Adrenal gland (tissue), 12 donors: ENCODE data around the gene ASPHD2. TPM values are rescaled to one million over a fixed set of nuclear protein-coding genes. Genes with fewer than 3 reads are reported as not detected.
"Not testable (repeated sequence)": the region's sequence is repeated elsewhere in the genome, so short reads cannot be mapped to it uniquely, and the experiment has no call there.

Experiments used
- DNase-seq, 7 donors: peaks; one replicate each; pipeline ENCODE4 v3.0.0-alpha.2; 2019 to 2020
- H3K27ac ChIP-seq, 5 donors: fragments of 200-600 bp; sonication (generic) in 4 of 5; 1 replicate in 3 of 5; 2 replicates in 2 of 5; pipeline versions ENCODE4 v1.5.1 to v1.8.0; 2016 to 2020; ENCODE audit warnings: mild to moderate bottlenecking in 1 of 5
- H3K27me3 ChIP-seq: fragments of 200-600 bp; 2 replicates; pipeline ENCODE4 v1.8.0; 2021
- H3K36me3 ChIP-seq, 2 donors: fragments of 200-600 bp; replicated peaks in 1 of 2; 1 replicate in 1 of 2; 2 replicates in 1 of 2; pipeline versions ENCODE4 v1.5.1 to v1.8.0; 2018 to 2022
- H3K4me1 ChIP-seq, 2 donors: fragments of 200-600 bp; replicated peaks in 1 of 2; 1 replicate in 1 of 2; 2 replicates in 1 of 2; pipeline versions ENCODE4 v1.5.1 to v1.8.0; 2018 to 2021
- H3K4me3 ChIP-seq, 4 donors: fragments of 200-600 bp; sonication (generic) in 3 of 4; one replicate each; pipeline ENCODE4 v1.5.1; 2016 to 2018
- H3K9me3 ChIP-seq, 3 donors: fragments of 200-600 bp; sonication (generic) in 1 of 3; replicated peaks in 1 of 3; 1 replicate in 2 of 3; 2 replicates in 1 of 3; pipeline versions ENCODE4 v1.5.1 to v1.8.0; 2016 to 2021
- POLR2A ChIP-seq, 2 donors: fragments of 450-650 bp; IDR thresholded peaks; one replicate each; pipeline ENCODE4 v1.6.1; 2017; ENCODE audit warnings: antibody characterized with exemption in 2 of 2, mild to moderate bottlenecking in 2 of 2, moderate library complexity in 1 of 2
- WGBS, 4 donors: extraction: QIAGEN DNeasy Blood & Tissue Kit in 2 of 4; methylation state at CpG; one replicate each; pipeline versions ENCODE4 v1.1.5 to v1.1.7; 2013 to 2017; 5-methylcytosine and 5-hydroxymethylcytosine counted together
- intact Hi-C, 2 donors: fragments of 100-400 bp; cut with DNase I; formaldehyde crosslinking; loops; one replicate each; pipeline versions ENCODE4 v1.14.1 to v1.15.0; 2022 to 2023
- polyA plus RNA-seq, 3 donors: library from polyadenylated mRNA; stranded (reverse); fragments of 200-250 nt in 2 of 3; fragments of 350-450 nt in 1 of 3; fragmentation: Illumina TruSeq in 1 of 3; extraction: RNeasy Lipid Tissue Mini Kit (QIAGEN cat#74804) in 1 of 3; gene quantifications; one replicate each; pipeline ENCODE4 v1.2.3, GENCODE V29; 2013 to 2014
- total RNA-seq, 9 donors: library from RNA; depleted of rRNA in 4 of 9; stranded (reverse); fragments of >200 nt in 4 of 9; fragments of 120-200 nt in 1 of 9; fragmentation: NEBNext Ultra II Directional in 1 of 9; extraction: Animal tissue kit (Norgen Biotek cat#: 25700) in 1 of 9; gene quantifications; one replicate each; pipeline versions ENCODE4 v1.1.0 to v1.2.4, GENCODE V29; 2013 to 2023
- TF ChIP-seq, protein P1 (sequence below), 6 experiments: fragments of 450-650 bp in 4 of 6; fragments of 200-600 bp in 2 of 6; sonication (generic) in 1 of 6; IDR thresholded peaks; 1 replicate in 5 of 6; 2 replicates in 1 of 6; pipeline versions ENCODE4 v1.5.1 to v1.8.0; 2016 to 2021; ENCODE audit warnings: antibody characterized with exemption in 6 of 6, mild to moderate bottlenecking in 2 of 6, moderate library complexity in 1 of 6
- donor health status: healthy with polysubstance abuse.
- donor health status: Bipolar disorder and iron deficiency.
- donor health status: DM: yes; HTN: yes; CAD: no.
- donor health status: DM: no; HTN: no; CAD: no.
- donor health status: DM: no; HTN: no; CAD: no.
- donor health status: DM: yes; HTN: yes; CAD: no.

The ASPHD2 gene
- total and polyA plus RNA-seq, 12 donors, result 0.06 to 1.7 (median 0.45) TPM

GRCh38 chr22:26406118-26406517 lies 22.9 kb upstream of the ASPHD2 start:
- Histone ChIP-seq H3K9me3 (no peaks in the 10 kb centered on the region), H3K27ac (no peak overlapping the region), H3K4me3 (no peak overlapping the region), H3K36me3 (no peaks in the 10 kb centered on the region), H3K27me3 (no peaks in the 10 kb centered on the region), H3K4me1 (peaks cover 0 to 4% of the 10 kb centered on the region in 2 donors)
- no peak for TF ChIP-seq POLR2A (IDR thresholded peaks at IDR 0.05)
- intact Hi-C loops, result no loop called here
- 74 to 82% (median 78%) methylated on average over 4 of the region's 4 CpGs for WGBS, 4 donors
- no peak for DNase-seq

DNA sequence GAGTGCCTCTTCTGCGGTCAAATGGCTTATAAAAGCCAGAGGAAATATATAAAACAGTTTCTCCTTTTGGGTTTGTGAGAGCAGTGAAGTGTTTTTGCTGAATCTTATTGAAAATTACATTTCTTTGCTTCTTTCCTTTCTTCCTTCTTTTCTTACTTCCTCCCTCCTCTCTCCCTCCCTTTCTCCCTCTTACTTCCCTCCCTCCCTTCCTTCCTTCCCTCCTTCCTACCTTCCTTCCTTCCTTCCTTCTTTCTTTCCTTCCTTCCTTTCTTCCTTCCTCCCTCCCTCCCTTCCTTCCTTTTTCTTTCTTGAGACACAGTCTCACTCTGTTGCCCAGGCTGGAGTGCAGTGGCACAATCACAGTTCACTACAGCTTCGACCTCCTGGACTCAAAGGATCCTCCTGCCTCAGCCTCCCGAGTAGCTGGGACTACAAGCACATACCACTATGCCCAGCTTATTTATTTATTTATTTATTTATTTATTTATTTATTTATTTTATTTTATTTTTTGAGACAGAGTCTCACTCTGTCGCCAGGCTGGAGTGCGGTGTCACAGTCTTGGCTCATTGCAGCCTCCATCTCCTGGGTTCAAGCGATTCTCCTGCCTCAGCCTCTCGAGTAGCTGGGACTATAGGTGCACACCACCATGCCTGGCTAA lies 20.4 kb upstream of the ASPHD2 start:
- H3K27ac ChIP-seq, H3K36me3 ChIP-seq, DNase-seq, H3K4me1 ChIP-seq, intact Hi-C loops, H3K9me3 ChIP-seq, H3K27me3 ChIP-seq, H3K4me3 ChIP-seq: not testable (repeated sequence)
- WGBS, 4 donors, result 82 to 91% (median 85%) methylated on average over 7 of the region's 7 CpGs

DNA sequence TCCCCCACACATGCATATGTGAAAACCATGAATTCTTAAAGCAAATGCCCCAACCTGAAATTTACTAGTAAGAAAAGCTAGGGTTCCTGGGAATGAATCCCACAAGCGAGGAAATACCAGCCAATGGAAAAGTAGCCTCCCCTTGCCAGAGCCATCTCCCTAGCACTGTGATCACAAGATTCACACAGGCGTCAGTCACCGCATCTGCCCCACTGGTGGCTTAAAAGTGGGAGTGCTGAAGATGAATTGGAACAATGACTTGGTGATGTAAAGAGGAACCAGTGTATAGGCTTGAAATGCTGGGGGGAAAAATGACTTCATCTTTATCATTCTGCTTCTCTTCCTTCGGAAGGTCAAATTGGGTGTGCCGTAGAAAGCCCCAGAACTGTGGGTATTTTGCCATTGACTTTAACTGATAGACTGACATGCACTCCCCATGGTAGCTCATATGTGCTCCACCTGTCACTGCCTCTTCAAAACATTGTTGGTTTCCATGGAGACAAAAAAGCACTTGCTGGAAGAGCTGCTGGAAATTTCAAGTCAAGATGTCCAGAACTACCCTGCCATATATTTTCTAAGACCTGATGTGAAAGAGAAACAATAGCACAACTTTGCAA lies 19.2 kb upstream of the ASPHD2 start:
- Histone ChIP-seq H3K4me3 (no peak overlapping the region), H3K4me1 (peaks cover 0 to 4% of the 10 kb centered on the region in 2 donors), H3K36me3 (no peaks in the 10 kb centered on the region), H3K27me3 (peaks cover 5% of the 10 kb centered on the region), H3K9me3 (no peaks in the 10 kb centered on the region), H3K27ac (no peak overlapping the region)
- intact Hi-C loops, result no loop called here
- WGBS, 4 donors, result 60 to 74% (median 64%) methylated on average over 5 of the region's 5 CpGs
- TF ChIP-seq, protein P1, sequence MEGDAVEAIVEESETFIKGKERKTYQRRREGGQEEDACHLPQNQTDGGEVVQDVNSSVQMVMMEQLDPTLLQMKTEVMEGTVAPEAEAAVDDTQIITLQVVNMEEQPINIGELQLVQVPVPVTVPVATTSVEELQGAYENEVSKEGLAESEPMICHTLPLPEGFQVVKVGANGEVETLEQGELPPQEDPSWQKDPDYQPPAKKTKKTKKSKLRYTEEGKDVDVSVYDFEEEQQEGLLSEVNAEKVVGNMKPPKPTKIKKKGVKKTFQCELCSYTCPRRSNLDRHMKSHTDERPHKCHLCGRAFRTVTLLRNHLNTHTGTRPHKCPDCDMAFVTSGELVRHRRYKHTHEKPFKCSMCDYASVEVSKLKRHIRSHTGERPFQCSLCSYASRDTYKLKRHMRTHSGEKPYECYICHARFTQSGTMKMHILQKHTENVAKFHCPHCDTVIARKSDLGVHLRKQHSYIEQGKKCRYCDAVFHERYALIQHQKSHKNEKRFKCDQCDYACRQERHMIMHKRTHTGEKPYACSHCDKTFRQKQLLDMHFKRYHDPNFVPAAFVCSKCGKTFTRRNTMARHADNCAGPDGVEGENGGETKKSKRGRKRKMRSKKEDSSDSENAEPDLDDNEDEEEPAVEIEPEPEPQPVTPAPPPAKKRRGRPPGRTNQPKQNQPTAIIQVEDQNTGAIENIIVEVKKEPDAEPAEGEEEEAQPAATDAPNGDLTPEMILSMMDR (IDR thresholded peaks at IDR 0.05), result no peak
- no peak for TF ChIP-seq POLR2A (IDR thresholded peaks at IDR 0.05)
- no peak for DNase-seq

GRCh38 chr22:26410386-26410785 lies 18.7 kb upstream of the ASPHD2 start:
- 63 to 74% (median 66%) methylated on average over 5 of the region's 5 CpGs for WGBS, 4 donors
- no peak for TF ChIP-seq POLR2A (IDR thresholded peaks at IDR 0.05)
- TF ChIP-seq, protein P1 (IDR thresholded peaks at IDR 0.05), result no peak
- no peak for DNase-seq
- Histone ChIP-seq H3K27ac (no peak overlapping the region), H3K9me3 (no peaks in the 10 kb centered on the region), H3K27me3 (peaks cover 9% of the 10 kb centered on the region), H3K4me1 (no peaks in the 10 kb centered on the region), H3K4me3 (no peak overlapping the region), H3K36me3 (no peaks in the 10 kb centered on the region)
- intact Hi-C loops, result no loop called here

DNA sequence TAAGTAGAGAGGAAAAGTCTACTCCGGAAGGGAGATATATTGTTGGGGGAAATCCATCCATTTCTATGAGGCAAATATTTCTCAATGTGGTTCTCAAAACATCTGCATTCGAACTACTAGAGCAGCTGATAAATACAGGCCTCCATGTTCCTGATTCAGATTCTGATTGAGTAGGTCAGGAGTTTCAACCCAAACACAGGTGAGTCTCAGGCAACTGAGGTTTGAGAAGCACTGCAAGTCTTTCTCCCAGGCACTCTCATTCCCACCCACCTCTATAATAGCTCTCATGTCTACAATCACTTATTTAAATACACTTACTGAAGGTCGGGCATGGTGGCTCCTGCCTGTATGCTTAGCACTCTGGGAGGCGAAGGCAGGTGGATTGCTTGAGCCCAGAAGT lies 14.7 kb upstream of the ASPHD2 start:
- Histone ChIP-seq H3K4me1 (no peaks in the 10 kb centered on the region), H3K36me3 (no peaks in the 10 kb centered on the region), H3K9me3 (no peaks in the 10 kb centered on the region), H3K27me3 (peaks cover 20% of the 10 kb centered on the region), H3K4me3 (no peak overlapping the region), H3K27ac (no peak overlapping the region)
- intact Hi-C loops, result no loop called here
- TF ChIP-seq POLR2A (IDR thresholded peaks at IDR 0.05), result no peak
- TF ChIP-seq, protein P1 (IDR thresholded peaks at IDR 0.05), result no peak
- 72 to 84% (median 79%) methylated on average over 4 of the region's 4 CpGs for WGBS, 4 donors
- no peak for DNase-seq
